IMR-90 (cell line): Measurements from ENCODE around the gene PCK2. TPM values are rescaled to one million over a fixed set of nuclear protein-coding genes. Genes with fewer than 3 reads are reported as not detected.

Experiments used
- ATAC-seq: fragments of 200-7000 bp; cut with Tn5 transposase; 2 replicates; pipeline ENCODE4 v1.9.1; 2020; ENCODE audit warnings: low read depth, mild to moderate bottlenecking, moderate library complexity
- BruUV-seq: library from RNA; stranded (reverse); fragments of 400-500 nt; replicated peaks from 2 replicates; lab custom pipeline; 2021; lab: Mats Ljungman, UMichigan
- CTCF ChIA-PET: fragments of 300-600 bp; formaldehyde crosslinking; extraction: SDS; loops from one replicate; lab custom pipeline; 2021; ENCODE audit warnings: antibody characterized with exemption; lab: Yijun Ruan, JAX
- POLR2A ChIA-PET: fragments of 300-600 bp; sonication (Branson Sonifier 250); formaldehyde crosslinking; loops from one replicate; lab custom pipeline; 2022; ENCODE audit warnings: antibody characterized with exemption; ENCODE audit not compliant: unreplicated experiment; lab: Charles Lee
- DNase-seq: peaks from one replicate; pipeline ENCODE4 v3.0.0; 2013
- H2AFZ ChIP-seq: replicated peaks from 2 replicates; pipeline ENCODE3; 2013; ENCODE audit warnings: low read length, mild to moderate bottlenecking; ENCODE audit not compliant: poor library complexity
- H2AK5ac ChIP-seq: 2 replicates; pipeline ENCODE4 v1.6.1; 2013; ENCODE audit warnings: low read depth, low read length, inconsistent platforms
- H2AK9ac ChIP-seq: replicated peaks from 2 replicates; pipeline ENCODE3; 2013; ENCODE audit warnings: mild to moderate bottlenecking, low read depth, low read length, moderate library complexity; ENCODE audit not compliant: poor library complexity
- H2BK120ac ChIP-seq: 2 replicates; pipeline ENCODE4 v1.6.1; 2013; ENCODE audit warnings: low read depth, low read length, inconsistent platforms
- H2BK15ac ChIP-seq: 3 replicates; pipeline ENCODE4 v1.6.1; 2013; ENCODE audit warnings: low read depth, low read length, inconsistent platforms
- H2BK20ac ChIP-seq: 2 replicates; pipeline ENCODE4 v1.6.1; 2013; ENCODE audit warnings: low read depth, mild to moderate bottlenecking, inconsistent platforms, low read length, moderate library complexity
- H2BK5ac ChIP-seq: 2 replicates; pipeline ENCODE4 v1.6.1; 2013; ENCODE audit warnings: mild to moderate bottlenecking, low read depth, low read length, inconsistent platforms; ENCODE audit not compliant: poor library complexity, severe bottlenecking
- H3K14ac ChIP-seq: replicated peaks from 2 replicates; pipeline ENCODE4 v1.6.1; 2013; ENCODE audit warnings: low read depth, low read length, inconsistent platforms
- H3K18ac ChIP-seq: 2 replicates; pipeline ENCODE4 v1.6.1; 2013; ENCODE audit warnings: low read depth, low read length, control low read depth
- H3K23ac ChIP-seq: 2 replicates; pipeline ENCODE4 v1.6.1; 2013; ENCODE audit warnings: low read depth, low read length, inconsistent platforms
- H3K27ac ChIP-seq: 2 replicates; pipeline ENCODE4 v1.5.1; 2013; ENCODE audit warnings: mild to moderate bottlenecking, control low read depth, low read length; ENCODE audit not compliant: insufficient read depth
- H3K27me3 ChIP-seq: 2 replicates; pipeline ENCODE4 v1.6.1; 2013; ENCODE audit warnings: low read length; ENCODE audit not compliant: control insufficient read depth, insufficient read depth
- H3K36me3 ChIP-seq: 2 replicates; pipeline ENCODE4 v1.6.1; 2013; ENCODE audit warnings: low read length, mixed read lengths; ENCODE audit not compliant: control insufficient read depth, insufficient read depth
- H3K4ac ChIP-seq: 2 replicates; pipeline ENCODE4 v1.6.1; 2013; ENCODE audit warnings: low read depth, low read length, inconsistent platforms
- H3K4me1 ChIP-seq: 2 replicates; pipeline ENCODE4 v1.6.1; 2013; ENCODE audit warnings: low read length, mixed read lengths; ENCODE audit not compliant: control insufficient read depth, insufficient read depth
- H3K4me2 ChIP-seq: 2 replicates; pipeline ENCODE4 v1.6.1; 2013; ENCODE audit warnings: low read depth, mild to moderate bottlenecking, control low read depth, low read length, moderate library complexity
- H3K4me3 ChIP-seq: 2 replicates; pipeline ENCODE4 v1.5.1; 2013; ENCODE audit warnings: low read depth, mild to moderate bottlenecking, control low read depth, low read length, moderate library complexity; ENCODE audit not compliant: insufficient read depth
- H3K56ac ChIP-seq: 2 replicates; pipeline ENCODE4 v1.6.1; 2013; ENCODE audit warnings: low read length, inconsistent platforms; ENCODE audit not compliant: insufficient read depth; ENCODE audit errors: extremely low read depth
- H3K79me1 ChIP-seq, 2 experiments: 2 replicates each; pipeline ENCODE4 v1.6.1; 2013; ENCODE audit warnings: low read length in 2 of 2, inconsistent platforms in 1 of 2, low read depth in 1 of 2
- H3K9ac ChIP-seq: 2 replicates; pipeline ENCODE4 v1.6.1; 2013; ENCODE audit warnings: low read depth, low read length, control low read depth
- H3K9me1 ChIP-seq: 2 replicates; pipeline ENCODE4 v1.6.1; 2013; ENCODE audit warnings: low read length, inconsistent platforms; ENCODE audit not compliant: insufficient read depth
- H3K9me3 ChIP-seq: 2 replicates; pipeline ENCODE4 v1.6.1; 2013; ENCODE audit warnings: low read length; ENCODE audit not compliant: control insufficient read depth, insufficient read depth
- H4K20me1 ChIP-seq: 2 replicates; pipeline ENCODE4 v1.6.1; 2013; ENCODE audit warnings: low read length, inconsistent platforms; ENCODE audit not compliant: insufficient read depth
- H4K5ac ChIP-seq: 2 replicates; pipeline ENCODE4 v1.6.1; 2013; ENCODE audit warnings: mild to moderate bottlenecking, low read depth, low read length, control low read depth
- H4K8ac ChIP-seq, 2 experiments: 2 replicates each; pipeline ENCODE4 v1.6.1; 2013; ENCODE audit warnings: low read depth in 2 of 2, low read length in 2 of 2, control low read depth in 1 of 2, inconsistent platforms in 1 of 2
- H4K91ac ChIP-seq: 2 replicates; pipeline ENCODE4 v1.6.1; 2013; ENCODE audit warnings: low read depth, low read length, inconsistent platforms; ENCODE audit not compliant: insufficient read depth
- BHLHE40 ChIP-seq: fragments of 150-350 bp; IDR thresholded peaks from 2 replicates; pipeline ENCODE4 v1.6.1; 2016; ENCODE audit warnings: mild to moderate bottlenecking, low read depth, low read length
- MXI1 ChIP-seq: IDR thresholded peaks from 2 replicates; pipeline ENCODE4 v1.6.1; 2012; ENCODE audit warnings: low read depth, mild to moderate bottlenecking, low read length, moderate library complexity, borderline replicate concordance
- NFE2L2 ChIP-seq: fragments of 150-350 bp; IDR thresholded peaks from 2 replicates; pipeline ENCODE4 v1.6.1; 2016; ENCODE audit warnings: low read depth, mild to moderate bottlenecking, low read length
- POLR2A ChIP-seq: IDR thresholded peaks from 2 replicates; pipeline ENCODE4 v1.6.1; 2012; ENCODE audit warnings: mild to moderate bottlenecking, low read depth, low read length
- RCOR1 ChIP-seq: IDR thresholded peaks from 2 replicates; pipeline ENCODE4 v1.6.1; 2012; ENCODE audit warnings: mild to moderate bottlenecking, low read length, improper control_type of control experiment; ENCODE audit not compliant: insufficient replicate concordance
- RFX5 ChIP-seq: IDR thresholded peaks from 2 replicates; pipeline ENCODE4 v1.8.0; 2012; ENCODE audit warnings: low read depth, mild to moderate bottlenecking, low read length, moderate library complexity
- WGBS, 2 experiments: methylation state at CpG; one replicate each; pipeline versions ENCODE4 v1.1.5 to v1.1.7; 2013; ENCODE audit warnings: missing lambda C conversion rate in 2 of 2; ENCODE audit not compliant: insufficient read length in 1 of 2; ENCODE audit errors: extremely low coverage in 2 of 2; 5-methylcytosine and 5-hydroxymethylcytosine counted together
- dilution Hi-C: fragments of 300-500 bp; cut with HindIII; formaldehyde crosslinking; loops from one replicate; pipeline ENCODE4 v1.14.3; 2018; ENCODE audit warnings: low sequenced_read_pairs; ENCODE audit not compliant: unreplicated experiment
- in situ Hi-C: fragments of 300-500 bp; cut with MboI; formaldehyde crosslinking; loops from 3 replicates; pipeline ENCODE4 v1.14.3; 2019; ENCODE audit warnings: low sequenced_read_pairs, inconsistent platforms, mixed read lengths
- intact Hi-C: fragments of 100-400 bp; cut with micrococcal nuclease; formaldehyde crosslinking; loops from 2 replicates; pipeline ENCODE4 v1.10.0; 2022
- polyA plus RNA-seq, 3 experiments: library from polyadenylated mRNA; depleted of rRNA; stranded (reverse); fragments of >200 nt; gene quantifications; 2 replicates each; pipeline ENCODE4 v1.2.3, GENCODE V29; 2012; ENCODE audit warnings: low replicate concordance in 1 of 3
- total RNA-seq: library from RNA; depleted of rRNA; stranded (reverse); fragments of >200 nt; gene quantifications from 2 replicates; pipeline ENCODE4 v1.2.3, GENCODE V29; 2012

PCK2 gene
- total and polyA plus RNA-seq, 2 of the 4 experiments (the other 2 are of a cell fraction) = 13.4 to 29.4 TPM

DNA sequence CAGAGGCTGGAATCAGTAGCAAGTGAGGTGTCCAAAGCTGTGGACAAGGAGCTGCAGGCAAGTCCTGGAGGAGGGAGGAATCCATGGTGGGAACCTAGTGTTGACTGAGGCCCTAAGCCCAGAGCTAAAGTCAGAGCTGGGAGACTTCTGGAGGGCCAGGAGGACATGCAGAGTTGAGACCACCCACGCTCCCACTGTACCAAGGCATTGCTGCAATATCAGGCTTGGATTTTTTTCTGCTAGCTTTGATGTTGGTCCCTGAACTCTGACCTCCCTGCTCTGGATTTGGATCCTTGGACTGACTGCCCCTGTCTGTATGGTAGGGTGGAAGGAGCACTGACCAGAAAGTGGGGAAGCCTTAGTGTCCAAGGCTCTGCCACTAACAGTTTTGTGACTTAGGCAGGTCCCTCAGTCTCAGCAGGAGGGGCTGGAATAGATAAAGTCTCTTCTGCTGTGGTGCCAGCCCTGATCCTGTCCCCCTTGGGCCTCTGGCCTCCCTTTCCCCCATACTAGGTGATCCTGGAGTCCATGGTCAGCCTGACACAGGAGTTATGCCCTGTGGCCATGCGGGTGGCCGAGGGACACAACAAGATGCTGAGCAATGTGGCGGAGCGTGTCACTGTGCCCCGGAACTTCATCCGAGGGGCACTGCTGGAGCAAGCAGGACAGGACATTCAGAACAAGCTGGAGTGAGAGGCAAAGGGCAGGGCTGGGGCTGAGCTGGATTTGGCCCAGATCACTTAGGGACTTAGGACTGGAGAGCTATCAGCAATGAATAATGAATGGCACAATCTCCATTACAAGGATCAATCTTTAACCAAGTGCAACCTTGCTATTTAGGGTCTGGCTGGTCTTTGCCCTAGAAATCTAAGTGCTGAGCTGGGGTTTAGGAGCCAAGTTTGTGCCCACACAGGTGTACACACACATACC is 32.9 kb upstream of the PCK2 start:
- Histone ChIP-seq H4K20me1 (no peaks in the 10 kb centered on the region), H2AK5ac (no peak overlapping the region), H3K14ac (no peak overlapping the region), H3K56ac (no peak overlapping the region), H2BK120ac (no peak overlapping the region), H3K18ac (no peak overlapping the region), H3K4me1 (no peaks in the 10 kb centered on the region), H3K4me3 (no peak overlapping the region), H4K8ac (no peak overlapping the region), H4K5ac (no peak overlapping the region), H3K36me3 (no peaks in the 10 kb centered on the region), H2AFZ (no peak overlapping the region), H3K4me2 (no peak overlapping the region), H3K9me3 (no peaks in the 10 kb centered on the region), H2BK20ac (no peak overlapping the region), H3K79me1 (no peaks in the 10 kb centered on the region), H2BK5ac (no peak overlapping the region), H3K27ac (no peak overlapping the region), H3K4ac (no peak overlapping the region), H3K23ac (no peak overlapping the region), H3K27me3 (peaks cover 28% of the 10 kb centered on the region; the same call in 1 of the 2 replicates), H2BK15ac (no peak overlapping the region), H3K9me1 (no peaks in the 10 kb centered on the region), H4K91ac (no peak overlapping the region), H3K9ac (no peak overlapping the region), H2AK9ac (no peak overlapping the region)
- no TSS peak for BruUV-seq
- CTCF ChIA-PET = interaction anchor here (1.1 to 1.5 kb wide), 2 partner anchors 30 to 48 kb away, joined by 3 to 5 read pairs; no protein-coding TSS in a partner anchor
- 93% methylated on average over 5 of the region's 7 CpGs; no CpG with 5 or more reads in 1 of the 2 experiments for WGBS, 2 experiments
- TF ChIP-seq BHLHE40 = no peak
- no peak for TF ChIP-seq NFE2L2
- TF ChIP-seq POLR2A = no peak
- TF ChIP-seq MXI1 = no peak
- no peak for TF ChIP-seq RCOR1
- no peak for TF ChIP-seq RFX5
- no peak for DNase-seq
- no peak for ATAC-seq
- dilution Hi-C loops (no loop called here), intact Hi-C loops (no loop called here), in situ Hi-C loops (no loop called here)
- POLR2A ChIA-PET = no interaction called here
